PC-3 (cell line): ENCODE measurements around the gene SNN.

Experiments used
- CTCF ChIP-seq: fragments of 300-600 bp; sonication (generic); conservative IDR thresholded peaks from 2 replicates; pipeline ENCODE4 v1.5.1; 2017; ENCODE audit warnings: antibody characterized with exemption, low read depth, mild to moderate bottlenecking, low read length
- EZH2phosphoT487 ChIP-seq: fragments of 300-600 bp; sonication (generic); IDR thresholded peaks from 2 replicates; pipeline ENCODE4 v1.6.1; 2018; ENCODE audit warnings: mild to moderate bottlenecking, antibody characterized with exemption, low read length, borderline replicate concordance

GRCh38 chr16:11692171-11692570 is 23.9 kb downstream of the SNN start:
- TF ChIP-seq CTCF: no peak
- TF ChIP-seq EZH2phosphoT487: no peak
